GM19455 (cell line): ENCODE data around the gene IQCH.

Experiments
- ATAC-seq: cut with Tn5 transposase; IDR thresholded peaks from one replicate; pipeline ENCODE4 v1.9.1; 2021; ENCODE audit not compliant: unreplicated experiment

The IQCH gene

DNA sequence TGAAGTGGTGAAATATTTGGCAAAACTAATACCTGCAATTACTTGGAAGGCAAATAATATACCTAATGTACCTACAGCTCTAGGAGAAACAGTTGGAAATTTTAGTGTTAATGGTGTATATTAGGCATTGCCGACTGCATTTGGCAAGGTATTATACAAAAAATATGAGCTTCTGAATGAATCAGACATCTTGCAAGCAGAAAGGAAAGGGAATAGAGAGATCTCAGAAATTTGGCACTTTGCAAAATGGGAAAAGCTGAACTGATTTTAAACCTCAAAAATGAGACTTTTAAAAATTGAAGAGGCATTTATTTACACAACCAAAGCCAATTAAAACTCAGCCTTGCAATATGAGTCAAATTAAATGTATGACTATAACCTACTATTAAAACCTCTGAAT is 226.2 kb downstream of the IQCH start:
- no peak for ATAC-seq

DNA sequence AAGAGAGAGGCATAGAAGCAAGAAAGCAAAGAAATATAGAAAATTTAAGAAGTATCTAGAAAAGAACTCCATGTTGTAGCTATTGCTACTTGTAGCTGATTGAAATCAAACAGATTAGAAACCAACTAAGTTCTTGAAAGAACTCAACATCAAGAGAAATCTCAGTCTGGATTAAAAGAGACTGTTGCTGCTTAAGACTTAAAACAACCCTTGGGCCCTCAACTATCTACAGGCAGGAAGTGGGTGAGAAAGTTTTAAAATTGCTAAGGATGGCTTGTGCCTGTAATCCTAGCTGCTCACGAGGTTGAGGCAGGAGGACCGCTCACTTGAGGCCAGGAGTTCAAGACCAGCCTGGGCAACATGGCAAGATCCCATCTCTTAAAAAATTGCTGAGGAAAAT is 227.1 kb downstream of the IQCH start:
- no peak for ATAC-seq

DNA sequence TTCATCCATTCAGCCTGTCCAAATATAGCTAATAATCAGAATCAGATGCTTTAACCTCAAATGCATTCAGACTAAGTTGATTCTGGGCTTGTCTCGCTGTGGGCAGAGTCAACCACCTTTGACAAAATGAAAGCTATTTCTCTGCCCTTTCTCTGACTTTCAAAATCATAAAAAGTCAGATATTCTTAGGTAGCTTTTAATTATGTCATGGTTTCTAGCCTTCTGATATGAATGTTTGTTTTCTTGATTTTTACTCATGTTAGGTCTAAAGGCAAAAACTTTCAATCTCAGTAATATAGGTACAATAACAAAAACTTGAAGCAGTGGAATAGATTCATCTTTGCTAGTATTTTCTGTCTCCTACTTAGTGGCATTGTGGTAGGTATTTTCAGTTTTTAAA is 241.0 kb downstream of the IQCH start:
- no peak for ATAC-seq

DNA sequence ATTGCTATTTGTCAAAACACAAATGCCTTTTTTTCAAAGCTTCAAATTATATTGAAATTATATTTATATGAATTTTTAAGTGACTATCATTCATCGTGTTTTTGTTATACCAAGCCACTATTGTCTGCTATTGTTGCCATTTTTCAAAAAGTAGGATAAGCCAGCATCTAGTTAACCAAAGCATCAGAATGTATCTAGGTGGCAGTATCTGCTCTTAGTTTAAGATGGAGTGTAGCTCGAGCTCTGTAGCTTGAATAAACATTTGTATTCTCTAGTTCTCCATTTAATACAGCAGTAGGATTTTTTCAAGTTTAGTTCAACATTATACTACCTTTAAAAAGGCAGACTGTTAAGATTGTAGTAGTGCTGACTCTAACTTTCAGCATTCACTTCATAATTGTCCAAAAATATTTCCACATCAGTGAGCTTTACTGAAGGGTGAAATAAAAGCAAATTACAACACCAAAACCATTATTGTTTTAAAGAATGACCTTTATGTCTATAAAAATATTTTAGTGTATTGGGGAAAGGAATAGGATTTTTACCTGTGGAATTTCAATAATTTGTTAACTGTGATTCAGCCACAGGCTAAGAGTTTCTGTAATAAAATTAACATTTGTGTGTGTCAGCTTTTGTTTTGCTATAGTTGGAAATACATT is 246.7 kb downstream of the IQCH start:
- ATAC-seq: no peak

DNA sequence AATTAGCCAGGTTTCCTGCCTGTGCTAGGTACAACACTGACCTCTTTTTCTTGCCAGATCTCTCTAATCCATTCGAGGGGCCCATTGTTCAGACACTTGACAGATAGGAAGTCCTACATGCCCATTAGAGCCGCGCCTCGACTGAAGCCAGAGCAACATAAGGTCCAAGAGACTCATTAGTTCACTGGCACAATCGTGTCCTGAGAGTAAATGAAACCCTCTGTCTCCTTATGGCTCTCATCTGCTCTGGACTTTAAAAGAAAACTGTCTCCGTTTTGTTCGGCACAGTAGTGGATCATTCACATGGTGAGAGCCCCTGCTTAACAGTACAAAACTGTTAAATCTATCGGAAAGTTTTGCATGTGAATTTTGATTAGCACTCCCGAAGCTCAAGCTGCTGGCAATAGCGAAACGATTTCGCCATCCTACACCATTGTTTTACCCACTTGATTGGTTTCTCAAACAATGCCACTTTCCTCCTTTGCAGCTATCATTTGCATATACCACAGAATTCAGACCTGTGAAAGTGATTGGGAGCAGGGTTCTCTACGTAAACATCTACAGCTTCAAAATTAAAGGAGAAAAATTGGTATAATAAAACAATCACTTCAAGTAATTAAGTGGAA is 247.4 kb downstream of the IQCH start:
- ATAC-seq: no peak

DNA sequence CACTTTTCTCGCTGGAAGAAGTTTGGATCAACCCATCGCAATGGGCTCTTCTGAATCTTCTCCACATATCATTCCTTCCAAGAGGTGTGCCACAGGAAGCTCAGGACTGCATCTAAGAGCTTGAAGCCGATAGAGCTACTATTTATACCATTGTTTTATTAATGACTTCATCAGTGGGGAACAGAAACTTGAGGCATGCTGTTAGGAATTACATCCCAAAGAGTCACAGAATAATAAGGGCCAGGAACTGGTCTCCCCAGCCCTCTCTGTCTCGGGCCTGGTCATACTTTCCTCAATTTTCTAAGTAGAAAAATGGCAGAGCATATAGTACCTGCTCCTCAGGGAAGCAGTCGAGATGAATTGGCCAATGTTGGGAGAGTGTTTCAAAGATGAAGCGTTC is 249.5 kb downstream of the IQCH start:
- ATAC-seq: no peak

DNA sequence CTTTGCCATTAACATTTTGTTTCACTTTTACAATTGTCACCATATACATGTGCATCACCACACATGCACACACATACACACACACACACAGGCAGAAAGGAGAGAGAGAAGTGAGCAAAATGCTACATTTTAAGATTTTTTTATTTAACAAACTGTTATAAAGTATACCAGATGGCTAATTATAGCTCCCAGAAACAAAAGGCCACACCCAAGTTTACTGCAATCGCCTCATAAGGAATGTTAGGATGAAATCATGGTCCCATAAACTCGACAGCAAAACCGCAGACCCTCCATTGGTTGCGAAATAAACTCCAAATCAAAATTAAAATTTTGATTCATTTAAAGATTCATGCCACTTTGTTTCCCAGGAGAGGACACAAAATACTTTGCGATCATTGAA is 250.2 kb downstream of the IQCH start:
- ATAC-seq: no peak

DNA sequence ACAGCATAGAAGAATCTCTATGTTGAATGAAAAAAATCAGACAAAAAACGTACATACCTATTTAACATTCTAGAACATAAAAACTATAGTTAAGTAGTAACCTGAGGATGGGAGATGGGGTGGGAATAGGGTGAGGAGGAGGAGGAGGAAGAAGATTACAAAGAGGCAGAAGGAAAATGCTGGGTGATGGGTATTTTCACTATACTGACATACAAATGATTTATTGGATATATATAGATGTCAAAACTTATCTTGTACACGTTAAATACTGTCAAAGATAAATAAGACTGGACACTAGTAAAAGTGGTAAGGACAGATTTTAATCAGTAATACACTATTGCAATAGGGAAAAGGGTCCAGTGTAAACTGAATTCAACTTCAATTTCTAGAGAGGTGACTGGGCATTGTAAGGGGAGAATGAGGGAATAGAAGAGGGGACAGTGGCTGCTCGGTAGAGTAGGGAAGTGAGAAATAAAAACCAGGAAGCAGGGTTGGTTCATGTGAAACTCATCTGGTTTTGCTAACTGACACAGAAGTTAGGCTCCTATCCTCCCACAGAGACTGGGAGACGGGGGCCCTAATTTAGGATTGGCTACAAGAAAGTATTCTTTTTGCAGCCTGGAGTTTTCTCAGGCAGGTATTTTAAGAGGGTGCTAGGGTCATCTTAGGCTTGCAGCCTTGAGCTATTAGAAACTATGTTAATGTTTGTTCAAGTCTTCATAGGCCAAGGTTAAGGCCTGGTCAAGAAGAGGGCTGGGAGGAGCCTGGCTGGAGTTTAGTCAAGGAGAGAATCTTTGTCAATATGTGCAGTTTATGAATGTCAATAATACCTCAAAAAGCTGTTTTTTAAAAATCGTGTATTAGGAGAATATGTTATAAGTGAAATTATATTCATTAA is 251.3 kb downstream of the IQCH start:
- ATAC-seq: no peak

DNA sequence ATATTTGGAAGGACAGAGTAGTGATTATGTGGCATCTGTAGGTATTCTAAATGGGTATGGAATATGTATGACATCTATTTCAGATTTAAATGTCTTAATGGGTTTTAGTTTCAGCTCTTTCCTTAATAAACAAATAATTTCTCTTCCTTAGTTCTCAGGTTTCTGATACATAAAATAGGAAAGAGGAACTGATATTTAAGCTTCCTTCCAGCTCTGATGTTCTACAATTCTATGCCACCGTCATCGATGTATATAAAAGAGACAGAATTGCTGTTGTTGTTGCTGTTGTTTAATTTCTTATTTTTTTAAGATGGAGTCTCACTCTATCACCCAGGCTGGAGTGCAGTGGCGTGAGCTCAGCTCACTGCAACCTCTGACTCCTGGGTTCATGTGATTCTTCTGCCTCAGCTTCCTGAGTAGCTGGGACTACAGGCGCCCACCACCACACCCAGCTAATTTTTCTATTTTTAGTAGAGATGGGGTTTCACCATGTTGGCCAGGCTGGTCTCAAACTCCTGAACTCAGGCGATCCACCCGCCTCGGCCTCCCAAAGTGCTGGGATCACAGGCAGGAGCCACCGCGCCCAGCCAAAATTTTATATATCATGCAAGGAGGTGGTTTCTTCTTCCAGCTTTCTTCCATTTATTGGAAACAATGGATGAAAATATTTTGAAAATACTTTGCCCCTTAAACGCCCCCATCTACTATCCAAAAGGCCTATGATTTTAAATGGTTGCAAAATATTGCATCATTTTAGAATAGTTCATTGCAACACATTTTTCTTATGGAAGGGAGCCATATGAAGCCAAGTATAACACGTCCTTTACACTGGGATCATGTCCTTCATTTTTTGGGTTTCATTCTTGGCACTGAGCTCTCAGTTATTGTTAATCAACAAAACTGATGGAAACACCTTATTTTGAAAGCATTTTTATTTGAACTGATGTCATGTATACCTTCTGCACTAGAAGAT is 252.5 kb downstream of the IQCH start:
- no peak for ATAC-seq

DNA sequence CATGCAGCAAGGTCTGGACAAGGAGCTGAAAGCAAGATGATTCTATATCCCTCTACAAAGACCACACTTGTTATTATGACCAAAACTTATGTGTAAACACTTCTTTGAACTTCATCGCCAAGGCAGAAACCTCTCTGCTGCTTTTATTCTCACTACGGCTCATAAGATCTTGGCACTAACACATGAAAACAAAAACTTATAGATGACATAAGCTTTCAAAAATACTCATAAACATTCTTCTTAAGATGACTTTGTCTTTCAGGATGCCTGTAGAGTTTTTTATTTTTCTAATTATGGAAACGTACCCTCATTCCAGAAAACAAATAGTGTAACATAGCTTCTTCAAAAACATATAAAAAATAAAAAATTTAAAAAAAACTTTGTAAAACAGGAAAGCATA is 253.8 kb downstream of the IQCH start:
- ATAC-seq: no peak

DNA sequence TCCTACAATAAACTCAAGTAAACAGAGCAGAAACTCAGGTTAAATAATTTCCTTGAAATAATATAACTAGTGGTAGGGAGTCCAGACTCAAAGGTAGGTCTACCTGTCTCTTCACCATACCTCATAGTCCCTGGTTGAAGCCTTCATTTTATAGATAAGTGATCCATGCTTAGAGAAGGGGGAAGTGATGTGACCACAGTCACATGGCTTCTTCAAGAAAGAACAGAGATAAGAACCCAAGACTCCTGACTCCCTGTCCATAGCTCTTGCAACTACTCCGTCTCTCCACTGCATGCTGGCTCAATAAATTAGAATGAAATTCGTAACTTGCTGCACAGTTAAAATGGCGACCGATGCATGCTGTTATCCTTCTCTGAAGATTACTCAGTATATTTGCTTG is 255.3 kb downstream of the IQCH start:
- ATAC-seq: no peak

DNA sequence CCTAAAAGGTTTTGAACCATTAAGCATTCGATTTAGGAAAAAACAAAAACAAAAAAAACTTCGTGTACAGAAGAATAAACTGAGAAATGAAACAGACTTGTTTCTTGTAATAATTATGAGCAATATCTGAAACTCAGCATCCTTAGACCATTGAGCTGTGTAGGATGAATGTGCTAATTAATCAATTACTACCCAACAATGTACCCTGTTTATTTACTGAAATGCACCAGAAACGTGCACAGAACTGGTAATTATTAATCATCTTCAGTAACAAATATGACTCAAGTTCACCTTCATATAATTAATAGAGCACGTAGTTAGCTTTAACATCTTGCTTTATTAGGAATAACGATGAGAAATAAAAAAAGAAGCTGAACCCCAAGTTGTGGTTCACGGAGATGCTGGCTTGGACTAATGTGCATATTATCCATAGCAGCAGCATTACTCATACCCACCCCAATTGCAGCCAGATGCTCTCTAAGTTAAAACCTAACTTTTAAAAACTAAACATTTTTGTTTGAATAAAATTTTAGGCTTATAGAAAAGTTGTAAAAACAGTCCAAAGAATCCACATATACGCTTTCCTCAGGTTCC is 256.1 kb downstream of the IQCH start:
- ATAC-seq: no peak

DNA sequence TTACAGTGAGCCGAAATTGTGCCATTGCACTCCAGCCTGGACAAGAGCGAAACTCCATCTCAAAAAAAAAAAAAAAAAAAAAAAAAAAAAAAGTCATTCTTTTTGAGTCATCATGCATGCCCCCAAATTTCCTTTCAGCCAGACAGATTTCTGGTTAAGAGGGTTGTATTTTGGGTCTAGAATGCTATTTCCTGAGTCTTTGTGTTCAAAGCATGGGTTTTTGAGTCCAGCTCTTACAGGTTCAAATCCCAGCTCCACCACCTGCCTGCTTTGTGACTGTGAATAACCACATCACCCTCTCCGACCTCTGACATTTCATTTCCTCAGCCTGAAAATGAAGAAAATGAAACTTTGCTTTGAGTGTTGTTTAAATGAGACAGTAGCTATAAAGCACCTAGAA is 257.0 kb downstream of the IQCH start:
- ATAC-seq: no peak

DNA sequence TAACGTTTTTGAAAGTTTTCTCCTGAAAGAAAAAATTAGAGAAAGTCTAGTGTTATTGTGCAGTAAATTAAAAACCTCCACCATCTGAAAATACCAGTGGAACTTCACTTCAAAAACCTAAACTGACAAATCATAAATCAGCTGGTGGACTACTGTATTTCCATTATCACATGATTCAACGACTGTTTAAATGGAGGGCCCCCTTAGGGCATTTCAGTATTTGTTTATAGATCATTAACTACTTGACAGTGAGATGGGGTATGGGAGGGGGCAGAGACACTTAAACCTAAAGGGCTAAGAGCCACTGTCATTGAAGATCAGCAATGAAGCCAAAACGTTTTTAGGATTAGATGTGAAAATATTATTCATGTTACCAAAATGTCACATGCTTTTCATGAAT is 257.6 kb downstream of the IQCH start:
- ATAC-seq: no peak

DNA sequence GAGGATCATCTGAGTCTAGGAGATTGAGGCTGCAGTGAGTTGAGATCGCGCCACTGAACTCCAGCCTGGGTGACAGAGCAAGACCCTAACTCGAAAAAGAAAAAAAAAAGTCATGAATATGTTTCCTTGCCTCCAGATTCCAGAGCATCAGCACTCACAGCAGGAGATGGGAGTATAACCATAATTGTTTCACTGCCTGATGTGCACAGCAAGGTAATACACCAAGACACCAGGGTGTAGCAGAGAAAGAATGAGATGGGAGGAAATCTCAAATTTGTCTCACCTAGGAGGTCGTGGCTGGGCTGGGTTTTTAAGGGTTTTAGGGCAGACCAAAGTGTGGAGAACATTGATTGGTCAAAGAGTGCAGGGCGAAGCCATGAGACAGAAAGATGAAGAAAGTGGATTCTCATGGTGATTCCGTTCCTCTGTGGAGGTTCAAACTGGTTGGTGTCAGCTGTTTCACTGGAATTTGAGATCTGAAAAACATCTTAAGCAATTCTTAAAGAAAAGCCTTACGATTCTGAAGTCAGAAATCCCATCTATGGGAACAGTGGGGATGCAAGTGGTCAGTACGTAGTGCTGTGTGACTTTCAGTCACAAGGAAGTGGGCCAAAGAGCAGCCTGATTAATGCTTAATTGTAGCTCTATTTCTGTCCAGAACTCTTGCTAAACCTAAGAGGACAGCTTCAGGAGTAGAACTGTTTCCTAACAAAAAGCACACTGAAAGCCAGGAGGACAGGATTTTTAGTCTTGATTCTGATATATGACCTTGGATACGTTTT is 258.5 kb downstream of the IQCH start:
- no peak for ATAC-seq

DNA sequence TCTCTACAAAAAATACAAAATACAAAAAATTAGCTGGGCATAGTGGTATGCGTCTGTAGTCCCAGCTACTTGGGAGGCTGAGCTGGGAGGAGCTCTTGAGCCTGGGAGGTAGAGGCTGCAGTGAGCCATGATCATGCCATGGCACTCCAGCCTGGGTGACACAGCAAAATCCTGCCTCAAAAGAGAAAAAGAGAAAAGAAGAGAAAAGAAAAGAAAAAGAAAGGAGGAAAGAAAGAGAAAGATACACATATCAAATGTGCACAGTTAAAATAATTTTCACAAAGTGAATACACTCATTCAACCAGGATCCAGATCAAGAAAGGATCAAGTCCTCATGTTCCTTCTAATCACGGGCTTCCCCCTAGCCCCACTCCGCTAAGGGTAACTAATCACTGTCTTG is 260.5 kb downstream of the IQCH start:
- no peak for ATAC-seq

DNA sequence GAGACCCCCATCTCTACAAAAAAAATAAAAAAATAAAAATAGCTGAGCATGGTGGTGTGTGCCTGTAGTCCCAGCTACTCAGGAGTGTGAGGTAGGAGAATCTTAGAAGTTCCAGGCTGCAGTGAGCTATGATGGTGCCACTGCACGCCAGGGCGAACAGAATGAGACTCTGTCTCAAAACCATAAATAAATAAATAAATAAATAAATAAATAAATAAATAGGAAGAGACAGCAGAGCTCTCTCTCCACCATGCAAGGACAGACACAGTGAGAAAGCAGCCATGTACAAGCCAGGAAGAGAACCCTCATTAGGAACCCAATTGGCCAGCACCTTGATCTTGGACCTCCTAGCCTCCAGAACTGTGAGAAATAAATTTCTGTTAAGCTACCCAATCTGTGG is 261.0 kb downstream of the IQCH start:
- no peak for ATAC-seq

DNA sequence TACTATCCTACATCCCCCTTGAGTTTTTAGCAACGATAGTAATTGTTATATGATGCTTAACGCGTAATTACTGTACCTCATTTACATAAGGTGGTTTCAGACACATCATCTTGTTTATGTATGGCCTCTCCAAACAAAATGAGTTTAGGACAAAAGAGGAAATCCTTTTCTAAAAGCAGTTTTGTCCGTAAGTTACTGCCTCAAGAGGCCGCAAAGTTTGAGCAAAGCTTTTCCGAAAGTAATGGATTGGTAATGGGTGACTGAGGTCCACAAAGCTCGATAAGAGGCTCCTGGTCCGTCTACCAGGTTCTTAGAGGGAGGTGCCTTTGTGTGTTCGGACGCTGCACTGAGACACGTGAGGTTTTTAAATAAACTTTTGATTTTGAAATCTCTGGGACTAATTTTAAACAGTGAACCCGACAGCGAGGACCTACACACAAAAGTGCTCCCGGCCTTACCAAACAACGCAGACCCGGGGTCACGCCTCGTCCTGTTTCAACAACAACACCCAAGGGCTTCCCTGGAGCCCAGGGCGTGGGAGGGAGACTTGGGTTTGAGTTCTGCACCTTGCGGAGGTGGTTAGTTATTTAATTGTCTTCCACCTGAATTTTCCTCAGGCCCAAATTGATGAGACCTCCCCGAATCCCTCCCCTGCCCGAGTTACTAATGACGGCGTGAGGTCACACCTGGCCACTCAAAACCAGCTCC is 265.9 kb downstream of the IQCH start:
- peak; percentile 9 for ATAC-seq
